ENCODE data around the gene RBM47.

DNA sequence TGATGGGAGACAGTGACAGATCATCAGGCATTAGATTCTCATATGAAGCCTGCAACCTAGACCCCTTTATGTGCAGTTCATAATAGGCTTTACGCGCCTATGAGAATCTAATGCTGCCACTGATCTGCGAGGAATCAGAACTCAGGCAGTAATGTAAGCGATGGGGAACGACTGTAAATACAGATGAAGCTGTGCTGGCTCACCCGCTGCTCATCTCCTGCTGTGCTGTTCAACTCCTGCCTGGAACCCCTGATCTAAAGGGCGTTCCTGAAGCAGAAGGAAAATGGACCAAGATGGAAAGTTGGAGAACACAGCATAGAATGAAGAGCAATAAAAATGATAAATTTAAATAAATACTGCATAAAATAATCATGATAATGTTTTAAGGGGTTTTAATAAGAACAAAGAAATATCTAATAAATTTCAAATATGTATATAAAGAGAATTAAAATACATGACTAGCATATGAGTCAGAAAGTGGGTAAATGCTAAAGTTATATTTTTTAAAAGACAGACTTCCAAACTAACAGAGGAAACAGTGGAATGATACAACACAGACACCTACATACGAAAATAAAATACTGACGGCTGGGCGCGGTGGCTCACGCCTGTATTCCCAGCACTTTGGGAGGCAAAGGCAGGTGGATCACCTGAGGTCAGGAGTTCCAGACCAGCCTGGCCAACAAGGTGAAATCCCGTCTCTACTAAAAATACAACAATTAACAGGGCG is 59.2 kb downstream of the RBM47 start:
- no peak for TF ChIP-seq EP300 (IDR thresholded peaks at IDR 0.05)
- no peak for TF ChIP-seq POLR2A (IDR thresholded peaks at IDR 0.05; ENCODE audit: low read depth)

Measured in esophagus muscularis mucosa (tissue), 2 donors.